Gastroesophageal sphincter (tissue), 4 donors: ENCODE measurements around the gene AFF2. TPM values are rescaled to one million over a fixed set of nuclear protein-coding genes. Genes with fewer than 3 reads are reported as not detected.

Experiments
- ATAC-seq: fragments of 150-250 bp; one replicate; pipeline ENCODE4 v1.9.1; 2016; ENCODE audit warnings: mild to moderate bottlenecking, moderate library complexity
- H3K27ac ChIP-seq, 4 donors: fragments of 200-600 bp; sonication (generic) in 3 of 4; 1 replicate in 3 of 4; 2 replicates in 1 of 4; pipeline ENCODE4 v1.5.1; 2016 to 2019
- H3K27me3 ChIP-seq: fragments of 200-600 bp; sonication (generic); one replicate; pipeline ENCODE4 v1.5.1; 2019
- H3K36me3 ChIP-seq, 2 donors: fragments of 200-600 bp; sonication (generic); one replicate each; pipeline ENCODE4 v1.5.1; 2019; ENCODE audit warnings: control low read depth in 1 of 2
- H3K4me1 ChIP-seq, 3 donors: fragments of 200-600 bp; sonication (generic); 1 replicate in 2 of 3; 2 replicates in 1 of 3; pipeline ENCODE4 v1.5.1; 2016 to 2019; ENCODE audit warnings: control low read depth in 2 of 3
- H3K4me3 ChIP-seq, 2 donors: fragments of 200-600 bp; sonication (generic); one replicate each; pipeline ENCODE4 v1.5.1; 2019; ENCODE audit warnings: mild to moderate bottlenecking in 1 of 2, moderate library complexity in 1 of 2
- H3K9me3 ChIP-seq, 3 donors: fragments of 200-600 bp; sonication (generic); one replicate each; pipeline ENCODE4 v1.5.1; 2017 to 2019; ENCODE audit warnings: control low read depth in 2 of 3
- CTCF ChIP-seq, 4 experiments: fragments of 200-600 bp in 2 of 4; fragments of 450-650 bp in 2 of 4; sonication (generic) in 1 of 4; IDR thresholded peaks; one replicate each; pipeline ENCODE4 v1.5.1; 2017 to 2019; ENCODE audit warnings: antibody characterized with exemption in 4 of 4, mild to moderate bottlenecking in 2 of 4, moderate library complexity in 2 of 4
- EP300 ChIP-seq: sonication (generic); formaldehyde crosslinking; IDR thresholded peaks from one replicate; pipeline ENCODE4 v1.6.1; 2017; ENCODE audit warnings: antibody characterized with exemption, mild to moderate bottlenecking
- POLR2A ChIP-seq, 2 donors: fragments of 450-650 bp; IDR thresholded peaks; one replicate each; pipeline ENCODE4 v1.6.1; 2017; ENCODE audit warnings: antibody characterized with exemption in 2 of 2, mild to moderate bottlenecking in 2 of 2, moderate library complexity in 1 of 2
- POLR2AphosphoS5 ChIP-seq: sonication (generic); formaldehyde crosslinking; IDR thresholded peaks from one replicate; pipeline ENCODE4 v1.6.1; 2017; ENCODE audit warnings: antibody characterized with exemption
- WGBS, 2 donors: methylation state at CpG; one replicate each; pipeline ENCODE4 v1.1.5; 2018; ENCODE audit warnings: low coverage in 1 of 2; 5-methylcytosine and 5-hydroxymethylcytosine counted together
- total RNA-seq, 4 donors: library from RNA; depleted of rRNA; stranded (reverse); fragments of >200 nt; gene quantifications; one replicate each; pipeline ENCODE4 v1.1.0, GENCODE V29; 2016

Gene AFF2
- total RNA-seq, 4 donors from 2014 or later: 1.6 to 6.1 (median 3.6) TPM

DNA sequence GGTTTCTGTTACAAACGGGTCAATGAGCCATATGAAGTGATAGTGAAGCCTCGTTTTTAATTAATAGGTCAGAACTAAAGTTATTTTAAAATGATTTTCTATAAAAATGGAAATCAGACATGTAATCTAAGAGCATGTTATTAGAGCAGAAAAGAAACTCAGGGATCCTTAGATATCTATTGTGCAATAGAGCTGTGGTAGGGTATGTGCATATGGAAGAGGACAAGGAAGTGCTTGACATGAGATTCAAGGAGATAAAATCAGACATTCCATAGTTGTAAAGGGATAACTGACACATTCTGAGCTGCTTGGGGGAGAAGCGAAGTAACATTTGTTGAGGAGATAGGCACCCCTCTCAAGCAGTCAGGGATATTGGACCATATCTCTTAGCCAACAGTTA lies 143.0 kb downstream of the AFF2 start:
- no peak for TF ChIP-seq POLR2A (IDR thresholded peaks at IDR 0.05)
- no peak for TF ChIP-seq EP300
- TF ChIP-seq POLR2AphosphoS5: no peak
- TF ChIP-seq CTCF (IDR thresholded peaks at IDR 0.05): no peak
- WGBS, 2 donors: 52 to 79% methylated on average over 3 of the region's 3 CpGs
- H3K36me3 ChIP-seq: no peaks in the 10 kb centered on the region
- no peak overlapping the region for H3K4me3 ChIP-seq
- no peaks in the 10 kb centered on the region for H3K9me3 ChIP-seq
- H3K4me1 ChIP-seq: no peaks in the 10 kb centered on the region
- no peaks in the 10 kb centered on the region for H3K27me3 ChIP-seq
- ATAC-seq: no peak
- no peak overlapping the region for H3K27ac ChIP-seq

GRCh38 chrX:148647651-148648050 lies 147.2 kb downstream of the AFF2 start:
- H3K4me1 ChIP-seq: no peaks in the 10 kb centered on the region
- no peaks in the 10 kb centered on the region for H3K9me3 ChIP-seq
- H3K27ac ChIP-seq: no peak overlapping the region
- H3K36me3 ChIP-seq: no peaks in the 10 kb centered on the region
- TF ChIP-seq EP300: no peak
- no peak for TF ChIP-seq CTCF (IDR thresholded peaks at IDR 0.05)
- TF ChIP-seq POLR2A (IDR thresholded peaks at IDR 0.05): no peak
- TF ChIP-seq POLR2AphosphoS5: no peak
- H3K4me3 ChIP-seq: no peak overlapping the region
- WGBS, 2 donors: 75 to 88% methylated on average over 1 to 4 of the region's 4 CpGs
- H3K27me3 ChIP-seq: no peaks in the 10 kb centered on the region
- no peak for ATAC-seq

- H3K4me3 ChIP-seq: no peak overlapping the region
- no peaks in the 10 kb centered on the region for H3K4me1 ChIP-seq
- 28 to 60% methylated on average over 7 to 8 of the region's 8 CpGs for WGBS, 2 donors
- H3K9me3 ChIP-seq: no peaks in the 10 kb centered on the region
- no peak overlapping the region for H3K27ac ChIP-seq
- no peak for ATAC-seq
- TF ChIP-seq POLR2A (IDR thresholded peaks at IDR 0.05) (no peak), CTCF (IDR thresholded peaks at IDR 0.05) (no peak), POLR2AphosphoS5 (no peak), EP300 (no peak)
- H3K36me3 ChIP-seq: no peaks in the 10 kb centered on the region
- H3K27me3 ChIP-seq: no peaks in the 10 kb centered on the region
Measured at GRCh38 chrX:148649145-148649795, 148.9 kb downstream of the AFF2 start.

- ATAC-seq: no peak
- no peak overlapping the region for H3K4me3 ChIP-seq
- no peaks in the 10 kb centered on the region for H3K4me1 ChIP-seq
- no peak overlapping the region for H3K27ac ChIP-seq
- no peaks in the 10 kb centered on the region for H3K36me3 ChIP-seq
- WGBS, 2 donors: 58 to 90% methylated on average over 2 of the region's 4 CpGs
- H3K9me3 ChIP-seq: no peaks in the 10 kb centered on the region
- H3K27me3 ChIP-seq: no peaks in the 10 kb centered on the region
- TF ChIP-seq CTCF (IDR thresholded peaks at IDR 0.05): no peak
- TF ChIP-seq POLR2AphosphoS5: no peak
- no peak for TF ChIP-seq POLR2A (IDR thresholded peaks at IDR 0.05)
- no peak for TF ChIP-seq EP300
Measured at GRCh38 chrX:148658115-148658730, 157.8 kb downstream of the AFF2 start.

DNA sequence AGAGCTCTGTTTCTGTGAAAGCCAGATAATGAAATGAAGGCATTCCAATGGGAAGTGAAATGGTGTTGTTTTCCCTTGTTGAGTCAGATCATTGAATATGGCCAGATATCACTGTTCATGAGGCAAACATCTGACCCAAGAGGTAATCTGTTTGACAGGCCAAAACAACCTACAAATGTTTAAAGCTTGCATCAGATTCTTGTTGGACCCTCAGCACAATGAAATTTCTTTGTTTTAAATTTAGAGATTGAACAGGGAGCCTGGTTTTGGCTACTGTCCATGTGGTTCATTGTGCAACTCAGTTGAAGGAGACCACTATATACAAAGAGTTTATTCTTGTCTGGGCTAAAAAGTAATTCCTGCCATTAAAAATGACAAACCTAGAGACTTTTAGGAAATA lies 159.1 kb downstream of the AFF2 start:
- Histone ChIP-seq H3K27ac (no peak overlapping the region), H3K4me1 (no peaks in the 10 kb centered on the region), H3K9me3 (no peaks in the 10 kb centered on the region), H3K27me3 (no peaks in the 10 kb centered on the region), H3K36me3 (no peaks in the 10 kb centered on the region), H3K4me3 (no peak overlapping the region)
- TF ChIP-seq EP300: no peak
- TF ChIP-seq POLR2A (IDR thresholded peaks at IDR 0.05): no peak
- no peak for TF ChIP-seq CTCF (IDR thresholded peaks at IDR 0.05)
- no peak for TF ChIP-seq POLR2AphosphoS5
- ATAC-seq: no peak
